GM18502 (cell line): ENCODE measurements around the gene GDAP2.

Experiments
- ATAC-seq: cut with Tn5 transposase; IDR thresholded peaks from one replicate; pipeline ENCODE4 v1.9.1; 2021; ENCODE audit warnings: mild to moderate bottlenecking; ENCODE audit not compliant: unreplicated experiment, poor library complexity

Gene GDAP2

GRCh38 chr1:117904485-117904884 is 24.9 kb downstream of the GDAP2 start:
- no peak for ATAC-seq

- ATAC-seq: no peak
These were observed 26.5 kb downstream of the GDAP2 start for GRCh38 chr1:117902944-117903343.

GRCh38 chr1:117899801-117900200 is 29.6 kb downstream of the GDAP2 start:
- ATAC-seq: no peak

GRCh38 chr1:117897551-117897950 is 31.9 kb downstream of the GDAP2 start:
- no peak for ATAC-seq

GRCh38 chr1:117895482-117896114 is 33.8 kb downstream of the GDAP2 start:
- peak; percentile 91 for ATAC-seq

- no peak for ATAC-seq
These were observed 35.3 kb downstream of the GDAP2 start for GRCh38 chr1:117894078-117894477.

- no peak for ATAC-seq
These were observed 36.9 kb downstream of the GDAP2 start for GRCh38 chr1:117892512-117892911.

- no peak for ATAC-seq
These were observed 39.0 kb downstream of the GDAP2 start for GRCh38 chr1:117890452-117890851.

GRCh38 chr1:117886101-117886795 is 43.2 kb downstream of the GDAP2 start:
- no peak for ATAC-seq

- ATAC-seq: no peak
These were observed 45.8 kb downstream of the GDAP2 start for GRCh38 chr1:117883616-117884015.

- ATAC-seq: no peak
These were observed 50.1 kb downstream of the GDAP2 start for GRCh38 chr1:117879284-117879683.

GRCh38 chr1:117877823-117878222 is 51.6 kb downstream of the GDAP2 start:
- no peak for ATAC-seq

- ATAC-seq: no peak
These were observed 58.4 kb downstream of the GDAP2 start for GRCh38 chr1:117871013-117871412.

- no peak for ATAC-seq
These were observed 67.7 kb downstream of the GDAP2 start for GRCh38 chr1:117861694-117862093.

- no peak for ATAC-seq
These were observed 68.4 kb downstream of the GDAP2 start for GRCh38 chr1:117860896-117861610.

GRCh38 chr1:117859901-117860300 is 69.5 kb downstream of the GDAP2 start:
- no peak for ATAC-seq

- no peak for ATAC-seq
These were observed 72.0 kb downstream of the GDAP2 start for GRCh38 chr1:117857418-117857817.

GRCh38 chr1:117852853-117853553 is 76.4 kb downstream of the GDAP2 start:
- ATAC-seq: no peak

- ATAC-seq: no peak
These were observed 77.7 kb downstream of the GDAP2 start for GRCh38 chr1:117851687-117852086.

- no peak for ATAC-seq
These were observed 82.6 kb downstream of the GDAP2 start for GRCh38 chr1:117846674-117847425.
